Measurements from ENCODE around the gene SCIN. TPM values are rescaled to one million over a fixed set of nuclear protein-coding genes. Genes with fewer than 3 reads are reported as not detected.
"Not testable (repeated sequence)": the region's sequence is repeated elsewhere in the genome, so short reads cannot be mapped to it uniquely, and the experiment has no call there.

Gene SCIN
- total and polyA plus RNA-seq, 9 donors, result 0.27 to 0.84 (median 0.36) TPM

DNA sequence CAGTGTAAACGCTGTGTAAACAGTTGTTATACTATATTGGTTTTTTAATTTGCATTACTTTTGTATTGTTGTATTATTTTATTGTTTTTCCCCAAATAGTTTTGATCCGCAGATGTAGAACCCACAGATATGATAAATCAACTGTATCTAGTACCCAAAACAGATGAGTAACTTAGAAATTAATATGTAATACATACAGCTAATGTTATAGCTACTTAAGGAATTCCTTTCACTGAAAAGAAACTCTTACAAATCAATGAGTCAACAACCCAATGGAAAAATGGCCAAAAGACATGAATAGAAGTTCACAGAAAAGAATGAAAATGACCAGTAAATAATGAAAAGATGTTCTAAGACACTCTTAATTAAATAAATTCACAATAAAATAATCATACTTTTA, 84.6 kb downstream of the SCIN start:
- DNase-seq, result no peak
- Histone ChIP-seq H3K4me1 (ENCODE audit: control insufficient read depth, insufficient read depth, low read length) (no peaks in the 10 kb centered on the region), H3K36me3 (ENCODE audit: control insufficient read depth, insufficient read depth, low read length) (no peaks in the 10 kb centered on the region), H3K27me3 (ENCODE audit: control insufficient read depth, insufficient read depth, low read length) (no peaks in the 10 kb centered on the region), H3K9me3 (replicated peaks; ENCODE audit: control insufficient read depth, low read depth, low read length) (no peaks in the 10 kb centered on the region), H3K4me3 (ENCODE audit: low read length) (no peak overlapping the region), H3K27ac (ENCODE audit: low read length) (no peak overlapping the region)
- no CpG with 5 or more reads among the region's 2 CpGs for WGBS (ENCODE audit: insufficient coverage)

DNA sequence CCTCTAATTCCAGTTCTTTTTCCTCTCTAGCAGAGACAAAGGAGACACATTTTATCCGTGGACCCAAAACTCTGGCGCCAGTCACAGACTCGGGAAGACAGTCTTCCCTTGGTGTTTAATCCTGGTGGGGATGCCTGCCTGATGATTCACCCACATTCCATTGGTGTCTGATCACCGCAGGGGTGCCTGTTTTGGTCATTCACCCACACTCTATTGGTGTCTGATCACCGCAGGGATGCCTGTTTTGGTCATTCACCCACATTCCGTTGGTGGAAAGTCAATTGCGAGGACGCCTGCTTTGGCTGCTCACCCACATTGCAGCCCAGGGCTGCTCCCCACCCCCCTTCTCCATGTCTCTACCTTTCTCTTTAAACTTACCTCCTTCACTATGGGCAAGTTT, 89.9 kb downstream of the SCIN start:
- H3K27ac ChIP-seq (ENCODE audit: low read length); H3K4me3 ChIP-seq (ENCODE audit: low read length); H3K4me1 ChIP-seq (ENCODE audit: control insufficient read depth, insufficient read depth, low read length); DNase-seq; H3K36me3 ChIP-seq (ENCODE audit: control insufficient read depth, insufficient read depth, low read length); H3K27me3 ChIP-seq (ENCODE audit: control insufficient read depth, insufficient read depth, low read length); H3K9me3 ChIP-seq (replicated peaks; ENCODE audit: control insufficient read depth, low read depth, low read length): not testable (repeated sequence)
- WGBS (ENCODE audit: insufficient coverage), result 72% methylated on average over 5 of the region's 8 CpGs

DNA sequence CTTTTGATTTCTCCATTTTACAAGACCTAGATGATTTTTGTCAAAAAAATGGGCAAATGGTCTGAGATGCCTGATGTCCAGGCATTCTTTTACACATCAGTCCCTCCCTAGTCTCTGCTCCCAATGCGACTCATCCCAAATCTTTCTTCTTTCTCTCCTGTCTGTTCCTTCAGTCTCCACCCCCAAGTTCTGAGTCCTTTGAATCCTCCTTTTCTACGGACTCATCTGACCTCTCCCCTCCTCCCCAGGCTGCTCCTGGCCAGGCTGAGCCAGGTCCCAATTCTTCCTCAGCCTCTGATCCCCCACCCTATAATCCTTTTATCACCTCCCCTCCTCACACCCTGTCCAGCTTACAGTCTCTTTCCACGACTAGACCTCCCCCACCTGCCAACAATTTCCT, 90.5 kb downstream of the SCIN start:
- not testable (repeated sequence) for DNase-seq; H3K4me3 ChIP-seq (ENCODE audit: low read length); H3K4me1 ChIP-seq (ENCODE audit: control insufficient read depth, insufficient read depth, low read length); H3K27ac ChIP-seq (ENCODE audit: low read length); H3K36me3 ChIP-seq (ENCODE audit: control insufficient read depth, insufficient read depth, low read length); H3K9me3 ChIP-seq (replicated peaks; ENCODE audit: control insufficient read depth, low read depth, low read length); H3K27me3 ChIP-seq (ENCODE audit: control insufficient read depth, insufficient read depth, low read length)
- WGBS (ENCODE audit: insufficient coverage), result 75% methylated on average over 2 of the region's 3 CpGs

DNA sequence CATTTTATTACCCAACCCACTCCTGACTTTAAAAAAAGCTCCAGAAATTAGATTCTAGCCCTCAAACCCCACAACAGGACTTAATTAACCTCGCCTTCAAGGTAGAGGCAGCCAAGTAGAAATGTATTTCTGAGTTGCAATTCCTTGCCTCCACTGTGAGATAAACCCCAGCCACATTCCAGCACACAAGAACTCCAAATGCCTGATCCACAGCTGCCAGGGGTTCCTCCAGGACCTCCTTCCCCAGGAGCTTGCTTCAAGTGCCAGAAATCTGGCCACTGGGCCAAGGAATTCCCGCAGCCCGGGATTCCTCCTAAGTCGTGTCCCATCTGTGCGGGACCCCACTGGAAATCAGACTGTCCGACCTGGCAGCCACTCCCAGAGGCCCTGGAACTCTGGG, 91.1 kb downstream of the SCIN start:
- Histone ChIP-seq H3K36me3 (ENCODE audit: control insufficient read depth, insufficient read depth, low read length) (no peaks in the 10 kb centered on the region), H3K4me1 (ENCODE audit: control insufficient read depth, insufficient read depth, low read length) (no peaks in the 10 kb centered on the region), H3K4me3 (ENCODE audit: low read length) (no peak overlapping the region), H3K27me3 (ENCODE audit: control insufficient read depth, insufficient read depth, low read length) (no peaks in the 10 kb centered on the region), H3K9me3 (replicated peaks; ENCODE audit: control insufficient read depth, low read depth, low read length) (no peaks in the 10 kb centered on the region), H3K27ac (ENCODE audit: low read length) (no peak overlapping the region)
- 79% methylated on average over 5 of the region's 6 CpGs for WGBS (ENCODE audit: insufficient coverage)
- no peak for DNase-seq

DNA sequence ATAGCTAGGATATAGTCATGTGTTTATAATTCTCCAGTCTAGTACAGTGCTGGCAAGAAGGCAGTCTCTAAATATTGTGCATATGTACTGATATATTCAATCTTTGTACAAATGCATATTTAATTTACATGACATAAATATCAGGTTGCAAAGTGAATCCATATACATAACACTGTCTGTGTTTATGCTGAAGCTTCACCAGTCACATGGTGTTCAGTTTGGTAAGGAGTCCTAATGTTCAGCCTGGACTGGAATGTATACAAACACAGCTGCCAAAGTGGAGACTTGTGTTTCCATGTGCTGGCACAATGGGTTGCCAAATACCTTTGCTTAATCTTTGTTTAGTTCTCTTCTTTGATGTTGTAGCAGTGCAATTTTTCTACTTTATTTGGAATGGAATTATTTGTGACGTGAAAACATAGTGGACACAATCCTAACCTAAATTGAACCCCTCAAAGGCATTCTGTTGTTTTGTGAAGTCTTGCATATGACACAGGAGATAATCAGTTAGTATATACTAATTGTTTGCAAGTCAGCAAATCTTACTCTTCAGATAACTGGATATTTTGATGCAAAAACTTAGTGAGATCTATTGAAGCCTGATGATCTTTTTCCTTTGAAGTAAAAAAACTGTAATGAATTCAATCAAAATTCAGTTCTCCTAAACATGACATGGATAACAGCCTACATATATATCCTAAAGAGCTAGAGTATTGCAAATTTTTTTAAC, 99.6 kb downstream of the SCIN start:
- no peak overlapping the region for H3K4me3 ChIP-seq (ENCODE audit: low read length)
- DNase-seq, result peak; percentile 75
- WGBS (ENCODE audit: insufficient coverage), result no CpG with 5 or more reads among the region's 1 CpG
- peaks cover 2% of the 10 kb centered on the region for H3K4me1 ChIP-seq (ENCODE audit: control insufficient read depth, insufficient read depth, low read length)
- no peaks in the 10 kb centered on the region for H3K36me3 ChIP-seq (ENCODE audit: control insufficient read depth, insufficient read depth, low read length)
- no peaks in the 10 kb centered on the region for H3K9me3 ChIP-seq (replicated peaks; ENCODE audit: control insufficient read depth, low read depth, low read length)
- H3K27me3 ChIP-seq (ENCODE audit: control insufficient read depth, insufficient read depth, low read length), result no peaks in the 10 kb centered on the region
- no peak overlapping the region for H3K27ac ChIP-seq (ENCODE audit: low read length)

DNA sequence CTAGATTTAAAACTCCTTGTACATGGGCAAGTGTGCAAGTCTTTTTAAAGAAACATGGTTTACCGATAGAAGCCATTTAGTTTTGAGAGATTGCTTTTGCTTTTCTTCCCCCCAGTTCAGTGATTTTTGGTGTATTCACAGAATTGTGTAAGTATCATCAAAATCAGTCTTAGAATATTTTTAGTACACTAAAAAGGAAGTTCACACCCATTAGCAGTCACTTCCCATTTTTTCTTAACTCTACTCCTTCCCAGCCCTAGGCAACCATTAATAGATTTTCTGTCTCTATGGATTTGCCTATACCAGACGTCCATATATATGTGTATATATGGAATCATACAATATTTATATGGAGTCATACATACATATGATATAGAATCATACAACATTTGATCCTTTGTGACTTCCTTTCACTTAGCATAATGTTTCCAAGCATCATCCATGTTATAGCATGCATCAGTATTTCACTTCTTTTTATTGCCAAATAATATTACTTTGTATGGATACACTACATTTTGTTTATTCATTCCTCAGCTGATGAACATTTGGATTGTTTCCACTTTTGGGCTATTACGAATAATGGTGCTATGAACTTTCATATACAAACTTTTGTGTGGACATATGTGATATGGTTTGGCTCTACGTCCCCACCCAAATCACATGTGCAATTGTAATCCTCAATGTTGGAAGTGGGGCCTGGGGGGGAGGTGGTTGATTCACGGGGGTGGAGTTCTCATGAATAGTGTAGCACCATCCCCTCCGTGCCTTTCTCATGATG, 100.4 kb downstream of the SCIN start:
- Histone ChIP-seq H3K27ac (ENCODE audit: low read length) (no peak overlapping the region), H3K36me3 (ENCODE audit: control insufficient read depth, insufficient read depth, low read length) (no peaks in the 10 kb centered on the region), H3K27me3 (ENCODE audit: control insufficient read depth, insufficient read depth, low read length) (no peaks in the 10 kb centered on the region), H3K4me3 (ENCODE audit: low read length) (no peak overlapping the region), H3K4me1 (ENCODE audit: control insufficient read depth, insufficient read depth, low read length) (peaks cover 2% of the 10 kb centered on the region), H3K9me3 (replicated peaks; ENCODE audit: control insufficient read depth, low read depth, low read length) (peaks cover 4% of the 10 kb centered on the region)
- no CpG with 5 or more reads among the region's 6 CpGs for WGBS (ENCODE audit: insufficient coverage)
- peak; percentile 22 for DNase-seq

DNA sequence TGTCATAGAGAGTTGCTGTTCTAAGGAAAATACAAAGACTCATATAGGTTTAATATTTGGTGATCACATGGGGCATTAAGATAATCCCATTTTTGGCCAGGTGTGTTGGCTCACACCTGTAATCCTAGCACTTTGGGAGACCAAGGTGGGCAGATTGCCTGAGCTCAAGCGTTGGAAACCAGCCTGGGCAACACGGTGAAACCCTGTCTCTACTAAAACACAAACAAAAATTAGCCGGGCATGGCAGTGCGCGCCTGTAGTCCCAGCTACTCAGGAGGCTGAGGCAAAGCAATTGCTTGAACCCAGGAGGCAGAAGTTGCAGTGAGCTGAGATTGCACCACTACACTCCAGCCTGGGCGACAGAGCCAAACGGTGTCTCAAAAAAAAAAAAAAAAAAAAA, 102.9 kb downstream of the SCIN start:
- not testable (repeated sequence) for H3K36me3 ChIP-seq (ENCODE audit: control insufficient read depth, insufficient read depth, low read length); H3K4me3 ChIP-seq (ENCODE audit: low read length); DNase-seq; H3K4me1 ChIP-seq (ENCODE audit: control insufficient read depth, insufficient read depth, low read length); H3K27me3 ChIP-seq (ENCODE audit: control insufficient read depth, insufficient read depth, low read length); H3K27ac ChIP-seq (ENCODE audit: low read length); H3K9me3 ChIP-seq (replicated peaks; ENCODE audit: control insufficient read depth, low read depth, low read length)
- WGBS (ENCODE audit: insufficient coverage), result 71% methylated on average over 1 of the region's 7 CpGs

DNA sequence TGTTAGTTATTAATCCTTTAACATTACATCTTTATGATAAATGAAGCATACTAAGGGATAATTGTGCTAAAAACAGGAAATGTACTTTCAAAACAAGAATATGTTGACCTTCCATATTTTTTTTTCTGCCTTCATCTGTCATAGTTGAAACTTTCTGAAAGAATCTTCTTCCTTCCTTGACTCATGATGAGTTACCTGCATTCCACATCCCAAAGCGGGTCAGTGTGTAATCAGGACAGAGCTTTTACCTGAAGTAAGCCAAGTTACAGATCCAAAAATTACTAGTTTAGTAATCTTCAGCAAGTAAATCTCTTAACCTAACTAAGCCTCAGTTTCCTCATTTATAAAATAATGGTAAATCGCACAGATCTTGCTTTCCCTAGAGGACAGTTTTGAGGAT, 103.5 kb downstream of the SCIN start:
- WGBS (ENCODE audit: insufficient coverage), result no CpG with 5 or more reads among the region's 2 CpGs
- Histone ChIP-seq H3K27me3 (ENCODE audit: control insufficient read depth, insufficient read depth, low read length) (no peaks in the 10 kb centered on the region), H3K4me3 (ENCODE audit: low read length) (no peak overlapping the region), H3K27ac (ENCODE audit: low read length) (no peak overlapping the region), H3K4me1 (ENCODE audit: control insufficient read depth, insufficient read depth, low read length) (peaks cover 2% of the 10 kb centered on the region), H3K36me3 (ENCODE audit: control insufficient read depth, insufficient read depth, low read length) (no peaks in the 10 kb centered on the region), H3K9me3 (replicated peaks; ENCODE audit: control insufficient read depth, low read depth, low read length) (peaks cover 4% of the 10 kb centered on the region)
- DNase-seq, result no peak

DNA sequence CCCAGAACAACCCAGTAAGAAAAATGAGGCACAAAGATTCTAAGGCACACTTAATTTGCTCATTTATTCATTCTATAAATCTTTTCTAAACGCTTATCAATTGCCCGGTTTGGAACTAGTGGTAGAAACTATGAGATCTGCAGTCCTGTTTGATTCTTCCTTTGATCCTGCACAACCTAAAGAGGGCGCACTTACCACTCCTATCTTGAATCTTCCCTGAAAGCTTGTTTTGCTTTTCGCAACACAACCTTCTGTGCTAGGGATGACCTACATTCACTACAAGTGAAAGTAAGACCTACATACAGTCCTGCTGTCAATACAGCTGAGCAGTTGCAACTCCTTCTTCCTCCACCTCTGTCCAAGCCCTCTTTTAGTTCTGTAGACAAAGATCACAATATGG, 104.3 kb downstream of the SCIN start:
- no peaks in the 10 kb centered on the region for H3K4me1 ChIP-seq (ENCODE audit: control insufficient read depth, insufficient read depth, low read length)
- H3K27ac ChIP-seq (ENCODE audit: low read length), result no peak overlapping the region
- no peaks in the 10 kb centered on the region for H3K27me3 ChIP-seq (ENCODE audit: control insufficient read depth, insufficient read depth, low read length)
- no peak overlapping the region for H3K4me3 ChIP-seq (ENCODE audit: low read length)
- peaks cover 4% of the 10 kb centered on the region for H3K9me3 ChIP-seq (replicated peaks; ENCODE audit: control insufficient read depth, low read depth, low read length)
- 100% methylated on average over 1 of the region's 4 CpGs for WGBS (ENCODE audit: insufficient coverage)
- DNase-seq, result no peak
- H3K36me3 ChIP-seq (ENCODE audit: control insufficient read depth, insufficient read depth, low read length), result no peaks in the 10 kb centered on the region

DNA sequence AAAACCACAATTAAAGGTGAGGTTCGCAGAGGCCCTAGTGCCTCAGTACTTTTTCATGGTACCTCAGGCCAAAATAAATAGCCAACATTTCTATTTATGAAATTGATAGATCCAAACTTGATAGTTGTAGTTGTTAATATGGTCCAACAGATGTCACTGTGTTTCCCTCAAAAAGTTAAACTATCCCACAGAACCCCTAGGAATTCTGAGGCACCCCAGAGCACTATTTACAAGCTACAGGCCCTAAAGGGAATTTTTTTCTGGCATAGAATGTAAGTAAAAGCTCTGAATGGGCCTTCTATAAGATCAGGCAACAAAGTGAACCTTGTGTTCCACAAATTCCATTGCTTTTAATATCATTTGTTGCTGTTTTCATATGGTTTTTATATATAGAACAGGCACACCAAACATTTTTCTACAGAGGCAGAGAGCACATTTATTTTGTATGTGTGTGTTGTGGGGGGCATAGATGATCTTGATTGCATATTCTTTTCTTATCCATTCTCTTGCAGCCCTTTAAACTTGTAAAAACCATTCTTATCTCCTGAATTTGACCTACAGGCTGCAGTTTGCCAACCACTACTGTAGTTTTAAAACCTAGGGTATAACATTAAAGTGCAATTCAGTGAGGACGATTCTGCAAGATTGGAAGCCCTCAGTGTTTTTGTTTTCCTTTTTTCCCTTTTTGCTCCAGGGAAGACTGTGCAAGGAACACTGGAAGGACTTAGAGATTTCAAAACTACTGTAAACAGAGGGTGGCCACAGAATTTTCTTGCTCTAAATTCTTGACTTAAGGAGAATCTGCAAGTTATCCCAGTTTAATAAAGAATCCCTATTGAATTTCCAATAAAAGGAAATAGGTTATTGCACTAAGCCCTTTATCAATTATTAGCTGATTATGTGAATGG, 113.4 kb downstream of the SCIN start:
- DNase-seq, result no peak
- H3K36me3 ChIP-seq (ENCODE audit: control insufficient read depth, insufficient read depth, low read length), result no peaks in the 10 kb centered on the region
- H3K4me1 ChIP-seq (ENCODE audit: control insufficient read depth, insufficient read depth, low read length), result peaks cover 3% of the 10 kb centered on the region
- no CpG with 5 or more reads among the region's 2 CpGs for WGBS (ENCODE audit: insufficient coverage)
- H3K9me3 ChIP-seq (replicated peaks; ENCODE audit: control insufficient read depth, low read depth, low read length), result no peaks in the 10 kb centered on the region
- H3K27ac ChIP-seq (ENCODE audit: low read length), result no peak overlapping the region
- H3K27me3 ChIP-seq (ENCODE audit: control insufficient read depth, insufficient read depth, low read length), result no peaks in the 10 kb centered on the region
- H3K4me3 ChIP-seq (ENCODE audit: low read length), result no peak overlapping the region

Measured in muscle of leg (tissue), 11 donors.